HepG2 (cell line): ENCODE results near the gene ZFAND3. TPM values are rescaled to one million over a fixed set of nuclear protein-coding genes. Genes with fewer than 3 reads are reported as not detected.
A peak's percentile ranks its signal among the peaks of the same experiment; 100 is the strongest.

ENCODE experiments used
- AKAP8 ChIP-seq: sonication (generic); formaldehyde crosslinking; IDR thresholded peaks from 2 replicates; pipeline ENCODE4 v1.5.1; 2020; ENCODE audit warnings: mild to moderate bottlenecking, missing genetic modification reagents
- JUNB ChIP-seq: sonication (generic); formaldehyde crosslinking; IDR thresholded peaks from 2 replicates; pipeline ENCODE4 v1.8.0; 2022; ENCODE audit warnings: missing genetic modification reagents, mild to moderate bottlenecking, borderline replicate concordance
- KLF11 ChIP-seq: IDR thresholded peaks from 2 replicates; pipeline ENCODE4 v1.6.1; 2016; ENCODE audit warnings: missing compliant biosample characterization
- MAF1 ChIP-seq: sonication (generic); formaldehyde crosslinking; IDR thresholded peaks from 2 replicates; pipeline ENCODE4 v1.5.0; 2020; ENCODE audit warnings: missing genetic modification reagents, borderline replicate concordance
- NAIF1 ChIP-seq: sonication (generic); formaldehyde crosslinking; IDR thresholded peaks from 2 replicates; pipeline ENCODE4 v1.5.0; 2020; ENCODE audit warnings: mild to moderate bottlenecking, missing genetic modification reagents, borderline replicate concordance
- NPAS2 ChIP-seq: sonication (generic); formaldehyde crosslinking; IDR thresholded peaks from 2 replicates; pipeline ENCODE4 v1.8.0; 2022; ENCODE audit warnings: mild to moderate bottlenecking, missing genetic modification reagents, borderline replicate concordance
- PCBP2 ChIP-seq: fragments of 200-400 bp; formaldehyde crosslinking; optimal IDR thresholded peaks from 2 replicates; pipeline ENCODE3; 2018; ENCODE audit warnings: low read length, low read depth; ENCODE audit not compliant: poor library complexity, severe bottlenecking
- RBM22 ChIP-seq: fragments of 200-400 bp; formaldehyde crosslinking; optimal IDR thresholded peaks from 2 replicates; pipeline ENCODE3; 2017; ENCODE audit warnings: mild to moderate bottlenecking, low read length, moderate library complexity
- ZNF317 ChIP-seq: sonication (generic); formaldehyde crosslinking; IDR thresholded peaks from 2 replicates; pipeline ENCODE4 v1.5.0; 2020; ENCODE audit warnings: mild to moderate bottlenecking, missing genetic modification reagents
- ZNF572 ChIP-seq: sonication (generic); formaldehyde crosslinking; IDR thresholded peaks from 2 replicates; pipeline ENCODE4 v1.5.1; 2020; ENCODE audit warnings: mild to moderate bottlenecking, missing genetic modification reagents
- ZNF749 ChIP-seq: sonication (generic); formaldehyde crosslinking; IDR thresholded peaks from 2 replicates; pipeline ENCODE4 v1.8.0; 2022; ENCODE audit warnings: mild to moderate bottlenecking, missing genetic modification reagents, moderate library complexity, borderline replicate concordance
- ZNF839 ChIP-seq: sonication (generic); formaldehyde crosslinking; IDR thresholded peaks from 2 replicates; pipeline ENCODE4 v1.4.0; 2020; ENCODE audit warnings: missing genetic modification reagents, mild to moderate bottlenecking, borderline replicate concordance
- polyA plus RNA-seq, 8 experiments: library from polyadenylated mRNA; depleted of rRNA in 3 of 8; stranded (reverse) in 7 of 8; unstranded in 1 of 8; fragments of >200 nt; fragmentation: Illumina TruSeq in 4 of 8; extraction: Trizol in 4 of 8; gene quantifications; 2 replicates each; pipeline versions ENCODE4 v1.2.1 to v1.2.3, GENCODE V29; 2011 to 2016; ENCODE audit warnings: low read depth in 4 of 8, missing spikeins in 1 of 8, mixed read lengths in 1 of 8; ENCODE audit not compliant: insufficient read depth in 1 of 8
- total RNA-seq, 5 experiments: library from RNA; depleted of rRNA; stranded (reverse); fragments of >200 nt; fragmentation: Illumina TruSeq; extraction: Trizol; gene quantifications; 2 replicates each; pipeline ENCODE4 v1.2.3, GENCODE V29; 2016; ENCODE audit warnings: low read depth in 1 of 5
- TF ChIP-seq, protein P1 (sequence below): sonication (generic); formaldehyde crosslinking; IDR thresholded peaks from 2 replicates; pipeline ENCODE4 v1.9.0; 2021; ENCODE audit warnings: missing genetic modification reagents, borderline replicate concordance
- TF ChIP-seq, protein P2 (sequence below): sonication (generic); formaldehyde crosslinking; IDR thresholded peaks from 2 replicates; pipeline ENCODE4 v1.4.0; 2020; ENCODE audit warnings: missing genetic modification reagents
- TF ChIP-seq, protein P3 (sequence below), 2 experiments: sonication (generic) in 1 of 2; formaldehyde crosslinking in 1 of 2; IDR thresholded peaks; 2 replicates each; pipeline versions ENCODE4 v1.4.0 to v1.6.1; 2016 to 2020; ENCODE audit warnings: borderline replicate concordance in 1 of 2, low read depth in 1 of 2, mild to moderate bottlenecking in 1 of 2, missing genetic modification reagents in 1 of 2
- TF ChIP-seq, protein P4 (sequence below): sonication (generic); formaldehyde crosslinking; IDR thresholded peaks from 2 replicates; pipeline ENCODE4 v1.8.0; 2022; ENCODE audit warnings: missing genetic modification reagents, mild to moderate bottlenecking, inconsistent platforms, borderline replicate concordance
- TF ChIP-seq, protein P5 (sequence below): sonication (generic); formaldehyde crosslinking; IDR thresholded peaks from 2 replicates; pipeline ENCODE4 v1.4.0; 2020; ENCODE audit warnings: missing genetic modification reagents

ZFAND3 gene
- total and polyA plus RNA-seq, 2 of the 13 experiments (the other 11 are each of a cell fraction or from before 2014, with no cell fraction given) = 16.4 to 17.1 TPM

DNA sequence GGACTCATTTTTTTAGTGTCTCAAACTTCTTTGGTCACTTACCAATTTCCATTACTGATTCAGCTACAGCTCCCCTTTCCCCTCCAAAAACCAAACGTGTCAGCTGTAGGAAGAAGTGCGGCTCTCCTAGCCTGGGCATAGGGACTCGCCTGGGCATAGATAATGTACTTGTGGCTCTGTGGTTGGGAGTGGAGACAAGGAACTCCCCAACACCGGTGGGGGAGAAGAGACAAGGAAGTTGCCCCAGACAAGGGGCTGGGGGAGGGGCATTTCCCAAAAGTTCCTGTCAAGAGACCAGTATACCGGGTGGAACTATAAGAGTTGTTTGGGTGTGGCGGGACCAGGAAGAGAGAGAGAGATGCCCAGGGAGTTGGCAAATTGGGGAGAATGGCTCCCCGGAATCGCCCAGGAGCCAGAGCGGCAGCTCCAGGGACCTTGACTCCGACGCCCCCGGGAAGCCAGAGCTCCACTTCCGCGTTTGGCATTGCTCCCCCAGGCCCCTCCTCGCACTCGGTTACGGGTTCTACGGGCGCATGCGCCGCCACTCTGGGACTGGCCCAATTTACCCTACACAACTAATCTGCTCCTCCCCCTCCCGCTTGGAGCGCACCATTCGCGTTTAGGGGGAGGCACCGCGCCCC lies 871 bp upstream of the ZFAND3 start (continued):
- TF ChIP-seq, protein P1, sequence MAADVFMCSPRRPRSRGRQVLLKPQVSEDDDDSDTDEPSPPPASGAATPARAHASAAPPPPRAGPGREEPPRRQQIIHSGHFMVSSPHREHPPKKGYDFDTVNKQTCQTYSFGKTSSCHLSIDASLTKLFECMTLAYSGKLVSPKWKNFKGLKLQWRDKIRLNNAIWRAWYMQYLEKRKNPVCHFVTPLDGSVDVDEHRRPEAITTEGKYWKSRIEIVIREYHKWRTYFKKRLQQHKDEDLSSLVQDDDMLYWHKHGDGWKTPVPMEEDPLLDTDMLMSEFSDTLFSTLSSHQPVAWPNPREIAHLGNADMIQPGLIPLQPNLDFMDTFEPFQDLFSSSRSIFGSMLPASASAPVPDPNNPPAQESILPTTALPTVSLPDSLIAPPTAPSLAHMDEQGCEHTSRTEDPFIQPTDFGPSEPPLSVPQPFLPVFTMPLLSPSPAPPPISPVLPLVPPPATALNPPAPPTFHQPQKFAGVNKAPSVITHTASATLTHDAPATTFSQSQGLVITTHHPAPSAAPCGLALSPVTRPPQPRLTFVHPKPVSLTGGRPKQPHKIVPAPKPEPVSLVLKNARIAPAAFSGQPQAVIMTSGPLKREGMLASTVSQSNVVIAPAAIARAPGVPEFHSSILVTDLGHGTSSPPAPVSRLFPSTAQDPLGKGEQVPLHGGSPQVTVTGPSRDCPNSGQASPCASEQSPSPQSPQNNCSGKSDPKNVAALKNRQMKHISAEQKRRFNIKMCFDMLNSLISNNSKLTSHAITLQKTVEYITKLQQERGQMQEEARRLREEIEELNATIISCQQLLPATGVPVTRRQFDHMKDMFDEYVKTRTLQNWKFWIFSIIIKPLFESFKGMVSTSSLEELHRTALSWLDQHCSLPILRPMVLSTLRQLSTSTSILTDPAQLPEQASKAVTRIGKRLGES = no peak
- TF ChIP-seq AKAP8 (CRISPR knock-in tag) (no peak), JUNB (no peak), ZNF749 (0 out of 2 replicates have a peak, but pooled peaks have one; percentile 8), ZNF317 (no peak; the same call in 1 of the 2 replicates), KLF11 (CRISPR knock-in tag) (0 out of 2 replicates have a peak, but pooled peaks have one; percentile 62), ZNF572 (CRISPR knock-in tag) (0 out of 2 replicates have a peak, but pooled peaks have one; percentile 12), ZNF839 (CRISPR knock-in tag) (no peak), PCBP2 (no peak), MAF1 (CRISPR knock-in tag) (no peak; the same call in 1 of the 2 replicates), NPAS2 (CRISPR knock-in tag) (no peak), NAIF1 (CRISPR knock-in tag) (no peak; the same call in 1 of the 2 replicates), RBM22 (peak; percentile 57)
- TF ChIP-seq, protein P2, sequence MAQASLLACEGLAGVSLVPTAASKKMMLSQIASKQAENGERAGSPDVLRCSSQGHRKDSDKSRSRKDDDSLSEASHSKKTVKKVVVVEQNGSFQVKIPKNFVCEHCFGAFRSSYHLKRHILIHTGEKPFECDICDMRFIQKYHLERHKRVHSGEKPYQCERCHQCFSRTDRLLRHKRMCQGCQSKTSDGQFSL = peak; percentile 45; the same call in 1 of the 2 replicates
- TF ChIP-seq, protein P3, sequence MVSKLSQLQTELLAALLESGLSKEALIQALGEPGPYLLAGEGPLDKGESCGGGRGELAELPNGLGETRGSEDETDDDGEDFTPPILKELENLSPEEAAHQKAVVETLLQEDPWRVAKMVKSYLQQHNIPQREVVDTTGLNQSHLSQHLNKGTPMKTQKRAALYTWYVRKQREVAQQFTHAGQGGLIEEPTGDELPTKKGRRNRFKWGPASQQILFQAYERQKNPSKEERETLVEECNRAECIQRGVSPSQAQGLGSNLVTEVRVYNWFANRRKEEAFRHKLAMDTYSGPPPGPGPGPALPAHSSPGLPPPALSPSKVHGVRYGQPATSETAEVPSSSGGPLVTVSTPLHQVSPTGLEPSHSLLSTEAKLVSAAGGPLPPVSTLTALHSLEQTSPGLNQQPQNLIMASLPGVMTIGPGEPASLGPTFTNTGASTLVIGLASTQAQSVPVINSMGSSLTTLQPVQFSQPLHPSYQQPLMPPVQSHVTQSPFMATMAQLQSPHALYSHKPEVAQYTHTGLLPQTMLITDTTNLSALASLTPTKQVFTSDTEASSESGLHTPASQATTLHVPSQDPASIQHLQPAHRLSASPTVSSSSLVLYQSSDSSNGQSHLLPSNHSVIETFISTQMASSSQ (IDR thresholded peaks at IDR 0.05; ENCODE audit: low read depth) = no peak
- TF ChIP-seq, protein P3 (CRISPR knock-in tag; IDR thresholded peaks at IDR 0.05; ENCODE audit: borderline replicate concordance) = no peak
- TF ChIP-seq, protein P4, sequence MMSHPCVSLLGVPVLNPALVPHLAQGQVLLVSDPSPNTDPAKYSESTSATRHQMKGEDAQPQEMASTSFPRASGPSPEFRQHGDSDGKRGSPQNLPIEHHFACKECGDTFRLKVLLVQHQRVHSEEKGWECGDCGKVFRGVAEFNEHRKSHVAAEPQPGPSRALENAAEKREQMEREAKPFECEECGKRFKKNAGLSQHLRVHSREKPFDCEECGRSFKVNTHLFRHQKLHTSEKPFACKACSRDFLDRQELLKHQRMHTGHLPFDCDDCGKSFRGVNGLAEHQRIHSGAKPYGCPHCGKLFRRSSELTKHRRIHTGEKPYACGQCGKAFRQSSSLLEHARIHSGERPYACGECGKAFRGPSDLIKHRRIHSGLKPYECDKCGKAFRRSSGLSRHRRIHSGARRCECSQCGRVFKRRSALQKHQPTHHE (CRISPR knock-in tag) = 0 out of 2 replicates have a peak, but pooled peaks have one; percentile 56
- TF ChIP-seq, protein P5, sequence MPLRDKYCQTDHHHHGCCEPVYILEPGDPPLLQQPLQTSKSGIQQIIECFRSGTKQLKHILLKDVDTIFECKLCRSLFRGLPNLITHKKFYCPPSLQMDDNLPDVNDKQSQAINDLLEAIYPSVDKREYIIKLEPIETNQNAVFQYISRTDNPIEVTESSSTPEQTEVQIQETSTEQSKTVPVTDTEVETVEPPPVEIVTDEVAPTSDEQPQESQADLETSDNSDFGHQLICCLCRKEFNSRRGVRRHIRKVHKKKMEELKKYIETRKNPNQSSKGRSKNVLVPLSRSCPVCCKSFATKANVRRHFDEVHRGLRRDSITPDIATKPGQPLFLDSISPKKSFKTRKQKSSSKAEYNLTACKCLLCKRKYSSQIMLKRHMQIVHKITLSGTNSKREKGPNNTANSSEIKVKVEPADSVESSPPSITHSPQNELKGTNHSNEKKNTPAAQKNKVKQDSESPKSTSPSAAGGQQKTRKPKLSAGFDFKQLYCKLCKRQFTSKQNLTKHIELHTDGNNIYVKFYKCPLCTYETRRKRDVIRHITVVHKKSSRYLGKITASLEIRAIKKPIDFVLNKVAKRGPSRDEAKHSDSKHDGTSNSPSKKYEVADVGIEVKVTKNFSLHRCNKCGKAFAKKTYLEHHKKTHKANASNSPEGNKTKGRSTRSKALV = 0 out of 2 replicates have a peak, but pooled peaks have one; percentile 21
